Neural progenitor cell (in vitro differentiated cells): ENCODE measurements around the gene ADH4. TPM values are rescaled to one million over a fixed set of nuclear protein-coding genes. Genes with fewer than 3 reads are reported as not detected.

Experiments
- DNase-seq: peaks from one replicate; pipeline ENCODE4 v3.0.0-alpha.2; 2016; ENCODE audit warnings: low spot score
- H2AFZ ChIP-seq: fragments of 200-600 bp; sonication (generic); replicated peaks from 2 replicates; pipeline ENCODE4 v1.6.1; 2016; ENCODE audit warnings: antibody characterized with exemption
- H3F3A ChIP-seq: fragments of 200-600 bp; sonication (generic); 2 replicates; pipeline ENCODE4 v1.6.1; 2016; ENCODE audit warnings: antibody characterized with exemption, low read depth
- H3K27ac ChIP-seq: fragments of 200-600 bp; sonication (generic); 2 replicates; pipeline ENCODE4 v1.5.1; 2016; ENCODE audit warnings: mild to moderate bottlenecking
- H3K27me3 ChIP-seq: fragments of 200-600 bp; sonication (generic); 2 replicates; pipeline ENCODE4 v1.6.1; 2016; ENCODE audit warnings: mild to moderate bottlenecking, moderate library complexity
- H3K36me3 ChIP-seq: fragments of 200-600 bp; sonication (generic); 2 replicates; pipeline ENCODE4 v1.5.1; 2016
- H3K4me1 ChIP-seq: fragments of 200-600 bp; sonication (generic); 2 replicates; pipeline ENCODE4 v1.6.1; 2016; ENCODE audit warnings: mixed run types
- H3K4me2 ChIP-seq: fragments of 200-600 bp; sonication (generic); 2 replicates; pipeline ENCODE4 v1.6.1; 2016
- H3K4me3 ChIP-seq: fragments of 200-600 bp; sonication (generic); 2 replicates; pipeline ENCODE4 v1.5.1; 2016
- H3K79me2 ChIP-seq: fragments of 200-600 bp; sonication (generic); 2 replicates; pipeline ENCODE4 v1.6.1; 2016; ENCODE audit warnings: low read depth
- H3K9ac ChIP-seq: fragments of 200-600 bp; sonication (generic); 2 replicates; pipeline ENCODE4 v1.6.1; 2016
- H3K9me3 ChIP-seq: fragments of 200-600 bp; sonication (generic); 2 replicates; pipeline ENCODE4 v1.5.1; 2016; ENCODE audit warnings: low read depth
- H4K20me1 ChIP-seq: fragments of 200-600 bp; sonication (generic); 2 replicates; pipeline ENCODE4 v1.6.1; 2016; ENCODE audit warnings: low read depth
- H3K27ac Mint-ChIP-seq: 3 replicates; pipeline ENCODE4 v1.8.0; 2021; ENCODE audit warnings: mixed read lengths
- H3K27me3 Mint-ChIP-seq: 2 replicates; pipeline ENCODE4 v1.8.0; 2022; ENCODE audit warnings: low read depth, mild to moderate bottlenecking, inconsistent platforms, moderate library complexity, mixed read lengths; ENCODE audit not compliant: insufficient read depth
- H3K36me3 Mint-ChIP-seq: 3 replicates; pipeline ENCODE4 v1.8.0; 2021; ENCODE audit warnings: mixed read lengths
- H3K4me1 Mint-ChIP-seq: 3 replicates; pipeline ENCODE4 v1.8.0; 2021; ENCODE audit warnings: mixed read lengths
- H3K4me3 Mint-ChIP-seq: 3 replicates; pipeline ENCODE4 v1.8.0; 2021; ENCODE audit warnings: mild to moderate bottlenecking, moderate library complexity, mixed read lengths
- H3K9me3 Mint-ChIP-seq: 3 replicates; pipeline ENCODE4 v1.8.0; 2020; ENCODE audit warnings: mixed read lengths
- EZH2 ChIP-seq: fragments of 200-600 bp; sonication (generic); IDR thresholded peaks from 2 replicates; pipeline ENCODE4 v1.6.1; 2017; ENCODE audit warnings: antibody characterized with exemption, mild to moderate bottlenecking, moderate library complexity
- EZH2phosphoT487 ChIP-seq: fragments of 200-600 bp; sonication (generic); IDR thresholded peaks from 2 replicates; pipeline ENCODE4 v1.6.1; 2017; ENCODE audit warnings: antibody characterized with exemption
- total RNA-seq: library from RNA; depleted of rRNA; stranded (reverse); fragments of >200 nt; gene quantifications from 2 replicates; pipeline ENCODE4 v1.2.3, GENCODE V29; 2015; ENCODE audit warnings: low replicate concordance
- TF ChIP-seq, protein P1 (sequence below): fragments of 200-600 bp; sonication (generic); IDR thresholded peaks from 2 replicates; pipeline ENCODE4 v1.5.1; 2017; ENCODE audit warnings: antibody characterized with exemption, mild to moderate bottlenecking

The ADH4 gene
- total RNA-seq, 1 donor from 2014 or later, result not detected

DNA sequence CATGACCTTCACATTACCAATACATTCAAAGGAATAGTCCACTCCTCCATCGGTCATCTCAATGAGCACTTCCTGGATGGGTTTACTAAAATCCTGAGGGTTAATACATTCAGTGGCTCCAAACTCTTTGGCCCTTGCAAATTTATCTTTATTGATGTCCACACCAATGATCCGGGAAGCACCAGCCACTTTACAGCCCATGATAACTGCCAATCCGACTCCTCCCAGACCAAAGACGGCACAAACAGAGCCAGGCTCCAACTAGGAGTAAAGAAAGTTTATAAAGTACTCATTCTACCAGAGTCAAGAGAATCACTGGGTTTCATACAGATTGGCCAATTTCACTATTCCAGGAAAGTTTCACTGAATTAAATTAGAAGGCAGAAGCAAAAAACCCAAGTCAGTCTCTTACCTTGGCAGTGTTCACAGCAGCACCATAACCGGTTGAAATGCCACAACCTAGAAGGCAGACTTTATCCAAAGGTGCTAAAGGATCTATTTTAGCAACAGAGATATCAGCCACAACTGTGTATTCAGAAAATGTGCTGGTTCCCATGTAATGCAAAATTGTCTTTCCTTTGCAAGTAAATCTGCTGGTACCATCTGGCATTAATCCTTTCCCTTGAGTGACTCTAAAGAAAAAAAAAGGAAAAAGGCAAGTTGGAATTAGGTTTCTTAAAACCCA lies 67.7 kb downstream of the ADH4 start:
- no peak overlapping the region for H3K9ac ChIP-seq
- H3F3A ChIP-seq, result peaks cover 8% of the 10 kb centered on the region
- H3K36me3 ChIP-seq, result peaks cover 54% of the 10 kb centered on the region
- no peak overlapping the region for H3K4me3 ChIP-seq
- TF ChIP-seq EZH2phosphoT487 (no peak), EZH2 (no peak)
- TF ChIP-seq, protein P1, sequence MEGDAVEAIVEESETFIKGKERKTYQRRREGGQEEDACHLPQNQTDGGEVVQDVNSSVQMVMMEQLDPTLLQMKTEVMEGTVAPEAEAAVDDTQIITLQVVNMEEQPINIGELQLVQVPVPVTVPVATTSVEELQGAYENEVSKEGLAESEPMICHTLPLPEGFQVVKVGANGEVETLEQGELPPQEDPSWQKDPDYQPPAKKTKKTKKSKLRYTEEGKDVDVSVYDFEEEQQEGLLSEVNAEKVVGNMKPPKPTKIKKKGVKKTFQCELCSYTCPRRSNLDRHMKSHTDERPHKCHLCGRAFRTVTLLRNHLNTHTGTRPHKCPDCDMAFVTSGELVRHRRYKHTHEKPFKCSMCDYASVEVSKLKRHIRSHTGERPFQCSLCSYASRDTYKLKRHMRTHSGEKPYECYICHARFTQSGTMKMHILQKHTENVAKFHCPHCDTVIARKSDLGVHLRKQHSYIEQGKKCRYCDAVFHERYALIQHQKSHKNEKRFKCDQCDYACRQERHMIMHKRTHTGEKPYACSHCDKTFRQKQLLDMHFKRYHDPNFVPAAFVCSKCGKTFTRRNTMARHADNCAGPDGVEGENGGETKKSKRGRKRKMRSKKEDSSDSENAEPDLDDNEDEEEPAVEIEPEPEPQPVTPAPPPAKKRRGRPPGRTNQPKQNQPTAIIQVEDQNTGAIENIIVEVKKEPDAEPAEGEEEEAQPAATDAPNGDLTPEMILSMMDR, result no peak
- no peak for DNase-seq
- no peak overlapping the region for H3K27ac ChIP-seq
- Mint-ChIP-seq H3K4me3 (no peak overlapping the region), H3K27me3 (no peaks in the 10 kb centered on the region), H3K27ac (no peak overlapping the region), H3K9me3 (no peaks in the 10 kb centered on the region), H3K36me3 (peaks cover 56% of the 10 kb centered on the region), H3K4me1 (no peaks in the 10 kb centered on the region)
- H2AFZ ChIP-seq, result no peak overlapping the region
- H4K20me1 ChIP-seq, result peaks cover 28% of the 10 kb centered on the region
- no peak overlapping the region for H3K4me2 ChIP-seq
- H3K9me3 ChIP-seq, result no peaks in the 10 kb centered on the region
- no peaks in the 10 kb centered on the region for H3K27me3 ChIP-seq
- H3K4me1 ChIP-seq, result no peaks in the 10 kb centered on the region
- H3K79me2 ChIP-seq, result peaks cover 30% of the 10 kb centered on the region

DNA sequence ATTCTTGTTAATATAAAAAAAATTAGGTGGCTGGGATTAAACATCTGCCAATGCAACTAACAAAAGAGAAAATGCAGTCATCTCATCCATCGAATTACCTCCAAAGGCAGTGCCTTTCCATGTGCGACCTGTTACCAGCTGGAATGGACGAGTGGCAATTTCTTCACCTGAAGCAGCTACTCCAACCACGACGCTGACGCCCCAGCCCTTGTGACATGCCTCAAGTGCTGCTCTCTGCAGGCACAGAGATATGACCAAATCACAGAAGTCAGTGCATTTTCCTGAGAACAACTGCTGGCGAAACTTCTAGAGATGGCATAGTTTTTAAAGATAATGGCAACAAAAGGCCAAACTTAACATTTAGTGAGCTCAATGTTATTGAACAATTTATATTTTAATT lies 69.3 kb downstream of the ADH4 start:
- Mint-ChIP-seq H3K9me3 (no peaks in the 10 kb centered on the region), H3K4me3 (no peak overlapping the region), H3K4me1 (no peaks in the 10 kb centered on the region), H3K36me3 (peaks cover 48% of the 10 kb centered on the region), H3K27ac (no peak overlapping the region), H3K27me3 (no peaks in the 10 kb centered on the region)
- H3K27me3 ChIP-seq, result no peaks in the 10 kb centered on the region
- no peak overlapping the region for H3K9ac ChIP-seq
- H2AFZ ChIP-seq, result no peak overlapping the region
- H3K4me2 ChIP-seq, result no peak overlapping the region
- H3K79me2 ChIP-seq, result peaks cover 19% of the 10 kb centered on the region
- no peak for DNase-seq
- no peak overlapping the region for H3K27ac ChIP-seq
- H3K9me3 ChIP-seq, result no peaks in the 10 kb centered on the region
- peaks cover 57% of the 10 kb centered on the region for H3K36me3 ChIP-seq
- no peak overlapping the region for H3K4me3 ChIP-seq
- peaks cover 23% of the 10 kb centered on the region for H3F3A ChIP-seq
- no peaks in the 10 kb centered on the region for H3K4me1 ChIP-seq
- peaks cover 25% of the 10 kb centered on the region for H4K20me1 ChIP-seq
- TF ChIP-seq EZH2phosphoT487, result no peak

Other genes with a start within 250 kb of the ADH4 start
- gene EIF4E, start 215.2 kb downstream of the ADH4 start, total RNA-seq, result 249 and 340 TPM in 2 replicates
- gene METAP1, start 148.6 kb downstream of the ADH4 start, total RNA-seq, result 92.4 and 155 TPM in 2 replicates
- gene ADH5, start 55.5 kb downstream of the ADH4 start, total RNA-seq, result 287 and 473 TPM in 2 replicates
- not detected in 2 replicates for gene ADH6, start 74.9 kb upstream of the ADH4 start, total RNA-seq
- gene ADH1A, start 146.7 kb upstream of the ADH4 start, total RNA-seq, result not detected in 2 replicates
- gene ADH1B, start 177.1 kb upstream of the ADH4 start, total RNA-seq, result not detected in 2 replicates
- gene ADH1C, start 208.4 kb upstream of the ADH4 start, total RNA-seq, result not detected in 2 replicates